Fibroblast of the aortic adventitia (primary cell): ENCODE data around the gene ZNF577. TPM values are rescaled to one million over a fixed set of nuclear protein-coding genes. Genes with fewer than 3 reads are reported as not detected.

Experiments used
- DNase-seq: peaks from one replicate; pipeline ENCODE4 v3.0.0-alpha.2; 2010; ENCODE audit warnings: low read depth
- H3K4me3 ChIP-seq: 2 replicates; pipeline ENCODE4 v1.5.1; 2011; ENCODE audit warnings: low read depth, mild to moderate bottlenecking, control low read depth, low read length, moderate library complexity
- CTCF ChIP-seq: IDR thresholded peaks from 2 replicates; pipeline ENCODE4 v1.5.1; 2011; ENCODE audit warnings: mild to moderate bottlenecking, low read length, control low read depth, inconsistent platforms; ENCODE audit not compliant: insufficient read depth
- total RNA-seq: library from RNA; depleted of rRNA; stranded (reverse); fragments of >200 nt; gene quantifications from 2 replicates; pipeline ENCODE4 v1.2.3, GENCODE V29; 2012; ENCODE audit warnings: low replicate concordance

Gene ZNF577
- total RNA-seq, 1 donor = 8.9 TPM

DNA sequence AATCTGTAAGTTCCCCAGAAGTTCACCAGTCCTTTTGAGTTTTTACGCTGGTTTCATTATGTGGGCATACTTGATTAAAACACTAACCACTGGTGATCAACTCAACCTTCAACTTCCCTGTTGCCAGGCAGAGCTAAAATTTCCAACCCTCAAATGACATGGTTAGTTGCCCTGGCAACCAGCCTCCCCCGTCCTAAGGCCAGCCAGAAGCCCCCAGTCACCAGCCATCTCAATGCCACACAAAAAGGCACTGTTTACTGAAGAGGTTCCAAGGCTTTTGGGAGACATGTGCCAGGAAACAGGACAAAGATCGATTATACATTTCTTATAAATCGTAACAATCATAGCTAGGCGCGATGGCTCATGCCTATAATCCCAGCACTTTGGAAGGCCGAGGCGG is 15.4 kb upstream of the ZNF577 start:
- no peak for DNase-seq
- TF ChIP-seq CTCF = no peak
- no peak overlapping the region for H3K4me3 ChIP-seq

- TF ChIP-seq CTCF = no peak
- H3K4me3 ChIP-seq = no peak overlapping the region
- DNase-seq = no peak
These were observed 14.1 kb upstream of the ZNF577 start for GRCh38 chr19:51901860-51902259.

GRCh38 chr19:51891193-51891747 is 3.5 kb upstream of the ZNF577 start:
- no peak overlapping the region for H3K4me3 ChIP-seq
- DNase-seq = no peak
- no peak for TF ChIP-seq CTCF

GRCh38 chr19:51889934-51890333 is 2.2 kb upstream of the ZNF577 start:
- no peak overlapping the region for H3K4me3 ChIP-seq
- TF ChIP-seq CTCF = no peak
- no peak for DNase-seq

- no peak for TF ChIP-seq CTCF
- DNase-seq = no peak
These were observed 3.0 kb downstream of the ZNF577 start for GRCh38 chr19:51884713-51885112.

DNA sequence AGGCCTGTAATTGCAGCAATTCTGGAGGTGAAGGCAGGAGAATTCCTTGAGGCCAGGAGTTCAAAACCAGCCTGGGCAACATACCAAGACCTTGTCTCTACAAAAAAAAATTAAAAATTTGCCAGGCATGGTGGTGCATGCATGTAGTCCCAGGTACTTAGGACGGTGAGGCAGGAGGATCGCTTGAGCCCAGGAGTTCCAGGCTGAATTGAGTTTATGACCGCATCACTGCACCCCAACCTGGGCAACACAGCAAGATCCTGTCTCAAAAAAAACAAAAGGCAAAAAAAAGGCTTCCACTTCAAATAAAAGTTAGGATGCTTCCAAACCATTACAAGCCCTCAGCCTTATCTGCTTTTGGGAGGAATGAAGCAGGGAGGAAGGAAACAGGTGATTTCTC is 5.2 kb downstream of the ZNF577 start:
- no peak for TF ChIP-seq CTCF
- H3K4me3 ChIP-seq = no peak overlapping the region
- no peak for DNase-seq

More at GRCh38 chr19:51884713-51885112, 3.0 kb downstream of the ZNF577 start:
- H3K4me3 ChIP-seq = no peak overlapping the region

DNA sequence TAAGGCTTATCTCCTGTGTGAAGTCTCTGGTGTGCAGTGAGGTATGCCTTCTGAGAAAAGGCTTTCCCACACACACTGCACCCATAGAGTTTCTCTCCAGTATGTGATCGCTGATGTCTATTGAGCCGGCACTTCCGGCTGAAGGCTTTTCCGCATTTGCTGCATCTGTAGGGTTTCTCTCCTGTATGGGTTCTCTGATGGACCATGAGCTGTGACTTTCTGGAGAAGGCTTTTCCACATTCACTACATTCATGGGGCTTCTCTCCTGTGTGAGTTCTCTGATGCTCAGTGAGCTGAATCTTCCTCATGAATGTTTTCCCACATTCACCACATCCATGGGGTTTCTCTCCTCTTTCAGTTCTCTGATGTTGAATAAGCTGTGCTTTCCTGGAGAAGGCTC is 14.7 kb downstream of the ZNF577 start:
- no peak for TF ChIP-seq CTCF
- no peak for DNase-seq
- H3K4me3 ChIP-seq = no peak overlapping the region
